Stimulated activated CD8-positive, alpha-beta memory T cell treated with anti-CD3 and anti-CD28 coated beads, Interleukin-15, amount 100 ng/mL, for 1 hour (primary cell): Measurements from ENCODE around the gene NETO1.

Source experiments
- DNase-seq: peaks from one replicate; pipeline ENCODE4 v3.0.0-alpha.2; 2020; ENCODE audit warnings: low read depth

The NETO1 gene

GRCh38 chr18:72727038-72727655, 140.6 kb downstream of the NETO1 start:
- no peak for DNase-seq

GRCh38 chr18:72726201-72726600, 141.6 kb downstream of the NETO1 start:
- DNase-seq = no peak

GRCh38 chr18:72721330-72721729, 146.5 kb downstream of the NETO1 start:
- no peak for DNase-seq

GRCh38 chr18:72720116-72720515, 147.7 kb downstream of the NETO1 start:
- no peak for DNase-seq

GRCh38 chr18:72704202-72704601, 163.6 kb downstream of the NETO1 start:
- DNase-seq = no peak

GRCh38 chr18:72700961-72701710, 166.7 kb downstream of the NETO1 start:
- no peak for DNase-seq

GRCh38 chr18:72697706-72698105, 170.1 kb downstream of the NETO1 start:
- no peak for DNase-seq

GRCh38 chr18:72692595-72692994, 175.2 kb downstream of the NETO1 start:
- no peak for DNase-seq
